HG02678 (cell line): ENCODE data around the gene PCF11.
"Not testable (repeated sequence)": the region's sequence is repeated elsewhere in the genome, so short reads cannot be mapped to it uniquely, and the experiment has no call there.

Experiments used
- ATAC-seq: cut with Tn5 transposase; IDR thresholded peaks from one replicate; pipeline ENCODE4 v1.9.1; 2021; ENCODE audit warnings: mild to moderate bottlenecking, moderate library complexity; ENCODE audit not compliant: unreplicated experiment

The PCF11 gene

GRCh38 chr11:83187465-83187864 is 30.5 kb downstream of the PCF11 start:
- no peak for ATAC-seq

- no peak for ATAC-seq
These were observed 34.6 kb downstream of the PCF11 start for GRCh38 chr11:83191491-83191890.

- ATAC-seq: no peak
These were observed 35.1 kb downstream of the PCF11 start for GRCh38 chr11:83191986-83192385.

GRCh38 chr11:83192606-83193245 is 35.8 kb downstream of the PCF11 start:
- ATAC-seq: no peak

- peak; percentile 93 for ATAC-seq
These were observed 36.7 kb downstream of the PCF11 start, which contains the start of gene ANKRD42 for GRCh38 chr11:83193315-83194280. TSS of gene ANKRD42 (plus strand) at chr11:83193712. CDS start at chr11:83194671, 959 bp downstream.

- peak; percentile 53 for ATAC-seq
These were observed 37.6 kb downstream of the PCF11 start for GRCh38 chr11:83194281-83195142.

- no peak for ATAC-seq
These were observed 38.2 kb downstream of the PCF11 start for GRCh38 chr11:83195143-83195466.

GRCh38 chr11:83195649-83196048 is 38.7 kb downstream of the PCF11 start:
- ATAC-seq: no peak

GRCh38 chr11:83200035-83200434 is 43.1 kb downstream of the PCF11 start:
- ATAC-seq: no peak

- no peak for ATAC-seq
These were observed 48.8 kb downstream of the PCF11 start for GRCh38 chr11:83205608-83206185.

- no peak for ATAC-seq
These were observed 49.3 kb downstream of the PCF11 start for GRCh38 chr11:83206221-83206620.

GRCh38 chr11:83206771-83207382 is 49.9 kb downstream of the PCF11 start:
- not testable (repeated sequence) for ATAC-seq

GRCh38 chr11:83219095-83219494 is 62.2 kb downstream of the PCF11 start:
- ATAC-seq: no peak

GRCh38 chr11:83220260-83220659 is 63.3 kb downstream of the PCF11 start:
- no peak for ATAC-seq

GRCh38 chr11:83221694-83222093 is 64.8 kb downstream of the PCF11 start:
- no peak for ATAC-seq

GRCh38 chr11:83222499-83222898 is 65.6 kb downstream of the PCF11 start:
- ATAC-seq: no peak

- no peak for ATAC-seq
These were observed 66.5 kb downstream of the PCF11 start for GRCh38 chr11:83223457-83223856.

GRCh38 chr11:83235825-83236224 is 78.9 kb downstream of the PCF11 start:
- no peak for ATAC-seq
